Glomerular visceral epithelial cell (primary cell): Measurements from ENCODE around the gene PPA1.
"Not testable (repeated sequence)": the region's sequence is repeated elsewhere in the genome, so short reads cannot be mapped to it uniquely, and the experiment has no call there.

Experiments
- DNase-seq: peaks from one replicate; pipeline ENCODE4 v3.0.0-alpha.2; 2016; ENCODE audit errors: extremely low spot score

Gene PPA1

GRCh38 chr10:70169011-70169410 lies 64.2 kb downstream of the PPA1 start:
- DNase-seq = no peak

- no peak for DNase-seq
These were observed 66.0 kb downstream of the PPA1 start for GRCh38 chr10:70167246-70167645.

- no peak for DNase-seq
These were observed 66.8 kb downstream of the PPA1 start for GRCh38 chr10:70166394-70166793.

- no peak for DNase-seq
These were observed 69.1 kb downstream of the PPA1 start for GRCh38 chr10:70164163-70164562.

- no peak for DNase-seq
These were observed 69.8 kb downstream of the PPA1 start for GRCh38 chr10:70163448-70163847.

GRCh38 chr10:70162892-70163201 lies 70.4 kb downstream of the PPA1 start:
- DNase-seq = no peak

GRCh38 chr10:70162151-70162891 lies 70.9 kb downstream of the PPA1 start:
- DNase-seq = no peak

- DNase-seq = no peak
These were observed 72.4 kb downstream of the PPA1 start for GRCh38 chr10:70160798-70161197.

GRCh38 chr10:70159366-70159765 lies 73.9 kb downstream of the PPA1 start:
- DNase-seq = not testable (repeated sequence)

- DNase-seq = no peak
These were observed 75.1 kb downstream of the PPA1 start for GRCh38 chr10:70158113-70158512.

- no peak for DNase-seq
These were observed 77.9 kb downstream of the PPA1 start for GRCh38 chr10:70155255-70155838.
